HL-60 (cell line): ENCODE measurements around the gene DMD.

Experiments used
- DNase-seq, 2 experiments: peaks; one replicate each; pipeline ENCODE4 v3.0.0-alpha.2; 2010 to 2020; ENCODE audit warnings: low read depth in 1 of 2, low spot score in 1 of 2
- H3K27ac ChIP-seq: fragments of 250-450 bp; sonication (Bioruptor Pico); replicated peaks from 2 replicates; pipeline ENCODE4 v1.5.1; 2020; ENCODE audit warnings: mild to moderate bottlenecking, moderate library complexity
- H3K27me3 ChIP-seq: fragments of 250-450 bp; sonication (Bioruptor Pico); 2 replicates; pipeline ENCODE4 v1.5.1; 2021; ENCODE audit warnings: mild to moderate bottlenecking, moderate library complexity; ENCODE audit not compliant: insufficient read depth, poor library complexity, severe bottlenecking
- H3K4me3 ChIP-seq: replicated peaks from 2 replicates; pipeline ENCODE4 v1.5.1; 2011; ENCODE audit warnings: mild to moderate bottlenecking, control low read depth, low read length; ENCODE audit not compliant: insufficient read depth
- GABPA ChIP-seq: IDR thresholded peaks from 2 replicates; pipeline ENCODE4 v1.6.1; 2012; ENCODE audit warnings: low read depth
- POLR2AphosphoS5 ChIP-seq: IDR thresholded peaks from 2 replicates; pipeline ENCODE4 v1.6.1; 2012; ENCODE audit warnings: low read depth
- SPI1 ChIP-seq: IDR thresholded peaks from 2 replicates; pipeline ENCODE4 v1.6.1; 2012; ENCODE audit warnings: low read depth, mild to moderate bottlenecking, borderline replicate concordance
- TF ChIP-seq, protein P1 (sequence below): IDR thresholded peaks from 2 replicates; pipeline ENCODE4 v1.6.1; 2012; ENCODE audit warnings: low read depth; ENCODE audit not compliant: insufficient replicate concordance
- TF ChIP-seq, protein P2 (sequence below): IDR thresholded peaks from one replicate; pipeline ENCODE4 v1.5.1; 2011; ENCODE audit warnings: low read length, control low read depth, inconsistent platforms; ENCODE audit not compliant: insufficient read depth

The DMD gene

DNA sequence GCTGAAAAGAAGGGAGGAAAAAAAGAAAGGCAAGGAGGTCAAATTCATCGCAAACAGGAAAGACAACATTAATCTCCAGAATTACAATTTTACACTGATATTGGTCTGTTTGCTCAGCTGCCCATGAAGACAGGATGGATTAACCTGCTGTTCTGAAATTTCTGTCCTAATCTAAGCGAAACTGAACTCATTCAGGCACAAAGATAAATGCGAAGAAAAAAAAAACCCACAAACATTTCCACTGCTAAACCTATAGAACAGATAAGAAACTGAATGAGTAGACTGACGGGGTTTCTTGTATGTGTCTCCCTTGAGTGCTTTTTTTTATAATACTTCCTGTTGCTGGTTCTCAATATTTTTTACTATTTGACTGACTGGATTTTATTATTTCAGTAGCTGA is 1887.7 kb downstream of the DMD start:
- Histone ChIP-seq H3K27me3 (no peaks in the 10 kb centered on the region), H3K4me3 (no peak overlapping the region), H3K27ac (no peak overlapping the region)
- TF ChIP-seq, protein P1, sequence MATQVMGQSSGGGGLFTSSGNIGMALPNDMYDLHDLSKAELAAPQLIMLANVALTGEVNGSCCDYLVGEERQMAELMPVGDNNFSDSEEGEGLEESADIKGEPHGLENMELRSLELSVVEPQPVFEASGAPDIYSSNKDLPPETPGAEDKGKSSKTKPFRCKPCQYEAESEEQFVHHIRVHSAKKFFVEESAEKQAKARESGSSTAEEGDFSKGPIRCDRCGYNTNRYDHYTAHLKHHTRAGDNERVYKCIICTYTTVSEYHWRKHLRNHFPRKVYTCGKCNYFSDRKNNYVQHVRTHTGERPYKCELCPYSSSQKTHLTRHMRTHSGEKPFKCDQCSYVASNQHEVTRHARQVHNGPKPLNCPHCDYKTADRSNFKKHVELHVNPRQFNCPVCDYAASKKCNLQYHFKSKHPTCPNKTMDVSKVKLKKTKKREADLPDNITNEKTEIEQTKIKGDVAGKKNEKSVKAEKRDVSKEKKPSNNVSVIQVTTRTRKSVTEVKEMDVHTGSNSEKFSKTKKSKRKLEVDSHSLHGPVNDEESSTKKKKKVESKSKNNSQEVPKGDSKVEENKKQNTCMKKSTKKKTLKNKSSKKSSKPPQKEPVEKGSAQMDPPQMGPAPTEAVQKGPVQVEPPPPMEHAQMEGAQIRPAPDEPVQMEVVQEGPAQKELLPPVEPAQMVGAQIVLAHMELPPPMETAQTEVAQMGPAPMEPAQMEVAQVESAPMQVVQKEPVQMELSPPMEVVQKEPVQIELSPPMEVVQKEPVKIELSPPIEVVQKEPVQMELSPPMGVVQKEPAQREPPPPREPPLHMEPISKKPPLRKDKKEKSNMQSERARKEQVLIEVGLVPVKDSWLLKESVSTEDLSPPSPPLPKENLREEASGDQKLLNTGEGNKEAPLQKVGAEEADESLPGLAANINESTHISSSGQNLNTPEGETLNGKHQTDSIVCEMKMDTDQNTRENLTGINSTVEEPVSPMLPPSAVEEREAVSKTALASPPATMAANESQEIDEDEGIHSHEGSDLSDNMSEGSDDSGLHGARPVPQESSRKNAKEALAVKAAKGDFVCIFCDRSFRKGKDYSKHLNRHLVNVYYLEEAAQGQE: no peak
- TF ChIP-seq, protein P2, sequence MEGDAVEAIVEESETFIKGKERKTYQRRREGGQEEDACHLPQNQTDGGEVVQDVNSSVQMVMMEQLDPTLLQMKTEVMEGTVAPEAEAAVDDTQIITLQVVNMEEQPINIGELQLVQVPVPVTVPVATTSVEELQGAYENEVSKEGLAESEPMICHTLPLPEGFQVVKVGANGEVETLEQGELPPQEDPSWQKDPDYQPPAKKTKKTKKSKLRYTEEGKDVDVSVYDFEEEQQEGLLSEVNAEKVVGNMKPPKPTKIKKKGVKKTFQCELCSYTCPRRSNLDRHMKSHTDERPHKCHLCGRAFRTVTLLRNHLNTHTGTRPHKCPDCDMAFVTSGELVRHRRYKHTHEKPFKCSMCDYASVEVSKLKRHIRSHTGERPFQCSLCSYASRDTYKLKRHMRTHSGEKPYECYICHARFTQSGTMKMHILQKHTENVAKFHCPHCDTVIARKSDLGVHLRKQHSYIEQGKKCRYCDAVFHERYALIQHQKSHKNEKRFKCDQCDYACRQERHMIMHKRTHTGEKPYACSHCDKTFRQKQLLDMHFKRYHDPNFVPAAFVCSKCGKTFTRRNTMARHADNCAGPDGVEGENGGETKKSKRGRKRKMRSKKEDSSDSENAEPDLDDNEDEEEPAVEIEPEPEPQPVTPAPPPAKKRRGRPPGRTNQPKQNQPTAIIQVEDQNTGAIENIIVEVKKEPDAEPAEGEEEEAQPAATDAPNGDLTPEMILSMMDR: no peak
- TF ChIP-seq SPI1: no peak
- no peak for TF ChIP-seq GABPA
- TF ChIP-seq POLR2AphosphoS5: no peak
- no peak for DNase-seq

GRCh38 chrX:31320740-31321139 is 1890.6 kb downstream of the DMD start:
- no peak for DNase-seq
- no peak for TF ChIP-seq GABPA
- TF ChIP-seq, protein P1: no peak
- TF ChIP-seq, protein P2: no peak
- TF ChIP-seq POLR2AphosphoS5: no peak
- TF ChIP-seq SPI1: no peak
- no peak overlapping the region for H3K27ac ChIP-seq
- no peak overlapping the region for H3K4me3 ChIP-seq
- H3K27me3 ChIP-seq: no peaks in the 10 kb centered on the region

DNA sequence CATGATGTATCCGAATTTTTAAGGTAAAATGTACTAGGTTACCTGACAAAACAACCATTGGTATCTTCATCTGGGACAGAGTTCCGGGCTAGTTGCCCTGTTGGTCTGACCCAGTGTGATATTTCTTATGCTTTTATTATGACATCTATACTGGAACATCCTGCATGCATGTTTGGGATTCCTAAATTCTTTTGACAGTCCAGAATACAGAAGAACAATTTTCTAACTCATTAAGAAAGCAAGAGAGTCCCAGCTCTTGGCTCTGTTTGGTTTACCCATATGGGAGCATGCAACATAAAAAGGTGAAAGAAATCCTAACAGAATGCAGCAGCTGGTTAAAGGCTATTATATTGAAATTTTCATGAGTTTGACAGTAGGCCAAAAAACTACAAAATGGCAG is 1891.8 kb downstream of the DMD start:
- Histone ChIP-seq H3K27me3 (no peaks in the 10 kb centered on the region), H3K4me3 (no peak overlapping the region), H3K27ac (no peak overlapping the region)
- no peak for DNase-seq
- TF ChIP-seq GABPA (no peak), SPI1 (no peak)
- TF ChIP-seq, protein P2: no peak
- TF ChIP-seq, protein P1: no peak
